WTC11 (cell line): ENCODE measurements around the gene TYRP1. TPM values are rescaled to one million over a fixed set of nuclear protein-coding genes. Genes with fewer than 3 reads are reported as not detected.

ENCODE experiments used
- ATAC-seq: fragments of 200-7000 bp; cut with Tn5 transposase; 2 replicates; pipeline ENCODE4 v1.10.0; 2021; ENCODE audit warnings: mild to moderate bottlenecking, moderate library complexity
- CTCF ChIA-PET: fragments of 300-600 bp; sonication (Branson Sonifier 250); formaldehyde crosslinking; loops from one replicate; lab custom pipeline; 2021; ENCODE audit warnings: antibody characterized with exemption; lab: Charles Lee
- POLR2A ChIA-PET: fragments of 350-600 bp; sonication (Branson Sonifier 250); formaldehyde crosslinking; loops from one replicate; lab custom pipeline; 2021; ENCODE audit warnings: antibody characterized with exemption; lab: Charles Lee
- DNase-seq: peaks from one replicate; pipeline ENCODE4 v3.0.0; 2021; ENCODE audit warnings: low spot score
- H3K27ac Mint-ChIP-seq: 2 replicates; pipeline ENCODE4 v1.8.0; 2021; ENCODE audit warnings: mixed read lengths
- H3K27me3 Mint-ChIP-seq: 2 replicates; pipeline ENCODE4 v1.8.0; 2021; ENCODE audit warnings: low read depth, mild to moderate bottlenecking, moderate library complexity, mixed read lengths
- H3K36me3 Mint-ChIP-seq: 2 replicates; pipeline ENCODE4 v1.8.0; 2021; ENCODE audit warnings: mixed read lengths
- H3K4me1 Mint-ChIP-seq: 2 replicates; pipeline ENCODE4 v1.8.0; 2022; ENCODE audit warnings: mixed read lengths
- H3K4me3 Mint-ChIP-seq: 2 replicates; pipeline ENCODE4 v1.8.0; 2021; ENCODE audit warnings: mild to moderate bottlenecking, moderate library complexity, mixed read lengths
- H3K9me3 Mint-ChIP-seq: 2 replicates; pipeline ENCODE4 v1.8.0; 2021; ENCODE audit warnings: mixed read lengths
- AR ChIP-seq: fragments of 250-450 bp; sonication (Bioruptor Pico); IDR thresholded peaks from 2 replicates; pipeline ENCODE4 v1.9.0; 2021; ENCODE audit warnings: mild to moderate bottlenecking
- CREB1 ChIP-seq: sonication (generic); formaldehyde crosslinking; IDR thresholded peaks from 2 replicates; pipeline ENCODE4 v1.8.0; 2023; ENCODE audit warnings: mild to moderate bottlenecking, missing genetic modification reagents
- FOXJ3 ChIP-seq: sonication (generic); formaldehyde crosslinking; IDR thresholded peaks from 2 replicates; pipeline ENCODE4 v1.9.0; 2021; ENCODE audit warnings: missing genetic modification reagents, mild to moderate bottlenecking, borderline replicate concordance
- MAX ChIP-seq: sonication (generic); formaldehyde crosslinking; IDR thresholded peaks from 2 replicates; pipeline ENCODE4 v1.8.0; 2022; ENCODE audit warnings: mild to moderate bottlenecking, missing genetic modification reagents
- TEAD1 ChIP-seq: sonication (generic); formaldehyde crosslinking; IDR thresholded peaks from 2 replicates; pipeline ENCODE4 v1.8.0; 2022; ENCODE audit warnings: mild to moderate bottlenecking, missing genetic modification reagents
- TEAD4 ChIP-seq: sonication (generic); formaldehyde crosslinking; IDR thresholded peaks from 2 replicates; pipeline ENCODE4 v1.8.0; 2022; ENCODE audit warnings: mild to moderate bottlenecking, missing genetic modification reagents
- ZBTB21 ChIP-seq: sonication (generic); formaldehyde crosslinking; IDR thresholded peaks from 2 replicates; pipeline ENCODE4 v1.8.1; 2023; ENCODE audit warnings: mild to moderate bottlenecking, missing genetic modification reagents, borderline replicate concordance
- ZNF121 ChIP-seq: sonication (generic); formaldehyde crosslinking; IDR thresholded peaks from 2 replicates; pipeline ENCODE4 v1.8.0; 2023; ENCODE audit warnings: missing genetic modification reagents
- ZNF281 ChIP-seq: sonication (generic); formaldehyde crosslinking; IDR thresholded peaks from 2 replicates; pipeline ENCODE4 v1.8.0; 2023; ENCODE audit warnings: mild to moderate bottlenecking, missing genetic modification reagents
- ZNF396 ChIP-seq: fragments of 250-450 bp; sonication (Bioruptor Pico); IDR thresholded peaks from 2 replicates; pipeline ENCODE4 v1.8.0; 2021; ENCODE audit warnings: mild to moderate bottlenecking, moderate library complexity, borderline replicate concordance
- ZNF512 ChIP-seq: sonication (generic); formaldehyde crosslinking; IDR thresholded peaks from 2 replicates; pipeline ENCODE4 v1.8.1; 2022; ENCODE audit warnings: missing genetic modification reagents, borderline replicate concordance
- total RNA-seq: library from RNA; stranded (reverse); gene quantifications from 3 replicates; pipeline ENCODE4 v1.2.3, GENCODE V29; 2021
- TF ChIP-seq, protein P1 (sequence below): fragments of 250-450 bp; sonication (Bioruptor Pico); IDR thresholded peaks from 2 replicates; pipeline ENCODE4 v1.8.0; 2021; ENCODE audit warnings: mild to moderate bottlenecking
- TF ChIP-seq, protein P2 (sequence below): sonication (generic); formaldehyde crosslinking; IDR thresholded peaks from 2 replicates; pipeline ENCODE4 v1.8.0; 2023; ENCODE audit warnings: missing genetic modification reagents, mild to moderate bottlenecking, borderline replicate concordance
- TF ChIP-seq, protein P3 (sequence below): sonication (generic); formaldehyde crosslinking; IDR thresholded peaks from 2 replicates; pipeline ENCODE4 v1.8.0; 2022; ENCODE audit warnings: mild to moderate bottlenecking, missing genetic modification reagents
- TF ChIP-seq, protein P4 (sequence below): sonication (generic); formaldehyde crosslinking; IDR thresholded peaks from 2 replicates; pipeline ENCODE4 v1.8.1; 2023; ENCODE audit warnings: mild to moderate bottlenecking, missing genetic modification reagents

TYRP1 gene
- total RNA-seq, 1 experiment from 2014 or later: 0.31 TPM

GRCh38 chr9:12717907-12718306 lies 24.7 kb downstream of the TYRP1 start:
- no peak for TF ChIP-seq ZNF396 (CRISPR knock-in tag)
- POLR2A ChIA-PET: no interaction called here
- Mint-ChIP-seq H3K4me1 (peaks cover 15% of the 10 kb centered on the region), H3K27ac (no peak overlapping the region), H3K36me3 (no peaks in the 10 kb centered on the region), H3K4me3 (no peak overlapping the region), H3K9me3 (no peaks in the 10 kb centered on the region), H3K27me3 (no peaks in the 10 kb centered on the region)
- ATAC-seq (no peak), DNase-seq (no peak)
- CTCF ChIA-PET: interaction anchor here (1.6 to 7.1 kb wide), 9 partner anchors 14 to 372 kb away, joined by 4 to 50 read pairs (median 8); partner anchors contain the start of gene LURAP1L

GRCh38 chr9:12718482-12719026 lies 25.4 kb downstream of the TYRP1 start:
- peak overlapping the region; percentile 69 for H3K27ac Mint-ChIP-seq
- TF ChIP-seq ZNF281: no peak
- TF ChIP-seq CREB1: no peak
- TF ChIP-seq TEAD1 (CRISPR knock-in tag): 0 out of 2 replicates have a peak, but pooled peaks have one; percentile 50
- no peak for TF ChIP-seq ZNF121 (CRISPR knock-in tag)
- no peak for TF ChIP-seq TEAD4 (CRISPR knock-in tag)
- TF ChIP-seq AR (CRISPR knock-in tag): no peak
- TF ChIP-seq, protein P1, sequence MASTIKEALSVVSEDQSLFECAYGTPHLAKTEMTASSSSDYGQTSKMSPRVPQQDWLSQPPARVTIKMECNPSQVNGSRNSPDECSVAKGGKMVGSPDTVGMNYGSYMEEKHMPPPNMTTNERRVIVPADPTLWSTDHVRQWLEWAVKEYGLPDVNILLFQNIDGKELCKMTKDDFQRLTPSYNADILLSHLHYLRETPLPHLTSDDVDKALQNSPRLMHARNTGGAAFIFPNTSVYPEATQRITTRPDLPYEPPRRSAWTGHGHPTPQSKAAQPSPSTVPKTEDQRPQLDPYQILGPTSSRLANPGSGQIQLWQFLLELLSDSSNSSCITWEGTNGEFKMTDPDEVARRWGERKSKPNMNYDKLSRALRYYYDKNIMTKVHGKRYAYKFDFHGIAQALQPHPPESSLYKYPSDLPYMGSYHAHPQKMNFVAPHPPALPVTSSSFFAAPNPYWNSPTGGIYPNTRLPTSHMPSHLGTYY (CRISPR knock-in tag): no peak
- no peak for TF ChIP-seq ZBTB21
- TF ChIP-seq, protein P2, sequence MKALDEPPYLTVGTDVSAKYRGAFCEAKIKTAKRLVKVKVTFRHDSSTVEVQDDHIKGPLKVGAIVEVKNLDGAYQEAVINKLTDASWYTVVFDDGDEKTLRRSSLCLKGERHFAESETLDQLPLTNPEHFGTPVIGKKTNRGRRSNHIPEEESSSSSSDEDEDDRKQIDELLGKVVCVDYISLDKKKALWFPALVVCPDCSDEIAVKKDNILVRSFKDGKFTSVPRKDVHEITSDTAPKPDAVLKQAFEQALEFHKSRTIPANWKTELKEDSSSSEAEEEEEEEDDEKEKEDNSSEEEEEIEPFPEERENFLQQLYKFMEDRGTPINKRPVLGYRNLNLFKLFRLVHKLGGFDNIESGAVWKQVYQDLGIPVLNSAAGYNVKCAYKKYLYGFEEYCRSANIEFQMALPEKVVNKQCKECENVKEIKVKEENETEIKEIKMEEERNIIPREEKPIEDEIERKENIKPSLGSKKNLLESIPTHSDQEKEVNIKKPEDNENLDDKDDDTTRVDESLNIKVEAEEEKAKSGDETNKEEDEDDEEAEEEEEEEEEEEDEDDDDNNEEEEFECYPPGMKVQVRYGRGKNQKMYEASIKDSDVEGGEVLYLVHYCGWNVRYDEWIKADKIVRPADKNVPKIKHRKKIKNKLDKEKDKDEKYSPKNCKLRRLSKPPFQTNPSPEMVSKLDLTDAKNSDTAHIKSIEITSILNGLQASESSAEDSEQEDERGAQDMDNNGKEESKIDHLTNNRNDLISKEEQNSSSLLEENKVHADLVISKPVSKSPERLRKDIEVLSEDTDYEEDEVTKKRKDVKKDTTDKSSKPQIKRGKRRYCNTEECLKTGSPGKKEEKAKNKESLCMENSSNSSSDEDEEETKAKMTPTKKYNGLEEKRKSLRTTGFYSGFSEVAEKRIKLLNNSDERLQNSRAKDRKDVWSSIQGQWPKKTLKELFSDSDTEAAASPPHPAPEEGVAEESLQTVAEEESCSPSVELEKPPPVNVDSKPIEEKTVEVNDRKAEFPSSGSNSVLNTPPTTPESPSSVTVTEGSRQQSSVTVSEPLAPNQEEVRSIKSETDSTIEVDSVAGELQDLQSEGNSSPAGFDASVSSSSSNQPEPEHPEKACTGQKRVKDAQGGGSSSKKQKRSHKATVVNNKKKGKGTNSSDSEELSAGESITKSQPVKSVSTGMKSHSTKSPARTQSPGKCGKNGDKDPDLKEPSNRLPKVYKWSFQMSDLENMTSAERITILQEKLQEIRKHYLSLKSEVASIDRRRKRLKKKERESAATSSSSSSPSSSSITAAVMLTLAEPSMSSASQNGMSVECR (CRISPR knock-in tag): no peak
- TF ChIP-seq MAX: 0 out of 2 replicates have a peak, but pooled peaks have one; percentile 21
- TF ChIP-seq FOXJ3 (CRISPR knock-in tag): no peak
- TF ChIP-seq, protein P3, sequence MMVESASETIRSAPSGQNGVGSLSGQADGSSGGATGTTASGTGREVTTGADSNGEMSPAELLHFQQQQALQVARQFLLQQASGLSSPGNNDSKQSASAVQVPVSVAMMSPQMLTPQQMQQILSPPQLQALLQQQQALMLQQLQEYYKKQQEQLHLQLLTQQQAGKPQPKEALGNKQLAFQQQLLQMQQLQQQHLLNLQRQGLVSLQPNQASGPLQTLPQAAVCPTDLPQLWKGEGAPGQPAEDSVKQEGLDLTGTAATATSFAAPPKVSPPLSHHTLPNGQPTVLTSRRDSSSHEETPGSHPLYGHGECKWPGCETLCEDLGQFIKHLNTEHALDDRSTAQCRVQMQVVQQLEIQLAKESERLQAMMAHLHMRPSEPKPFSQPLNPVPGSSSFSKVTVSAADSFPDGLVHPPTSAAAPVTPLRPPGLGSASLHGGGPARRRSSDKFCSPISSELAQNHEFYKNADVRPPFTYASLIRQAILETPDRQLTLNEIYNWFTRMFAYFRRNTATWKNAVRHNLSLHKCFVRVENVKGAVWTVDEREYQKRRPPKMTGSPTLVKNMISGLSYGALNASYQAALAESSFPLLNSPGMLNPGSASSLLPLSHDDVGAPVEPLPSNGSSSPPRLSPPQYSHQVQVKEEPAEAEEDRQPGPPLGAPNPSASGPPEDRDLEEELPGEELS: no peak
- TF ChIP-seq, protein P4, sequence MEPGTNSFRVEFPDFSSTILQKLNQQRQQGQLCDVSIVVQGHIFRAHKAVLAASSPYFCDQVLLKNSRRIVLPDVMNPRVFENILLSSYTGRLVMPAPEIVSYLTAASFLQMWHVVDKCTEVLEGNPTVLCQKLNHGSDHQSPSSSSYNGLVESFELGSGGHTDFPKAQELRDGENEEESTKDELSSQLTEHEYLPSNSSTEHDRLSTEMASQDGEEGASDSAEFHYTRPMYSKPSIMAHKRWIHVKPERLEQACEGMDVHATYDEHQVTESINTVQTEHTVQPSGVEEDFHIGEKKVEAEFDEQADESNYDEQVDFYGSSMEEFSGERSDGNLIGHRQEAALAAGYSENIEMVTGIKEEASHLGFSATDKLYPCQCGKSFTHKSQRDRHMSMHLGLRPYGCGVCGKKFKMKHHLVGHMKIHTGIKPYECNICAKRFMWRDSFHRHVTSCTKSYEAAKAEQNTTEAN: no peak
- no peak for TF ChIP-seq ZNF512
- CTCF ChIA-PET: interaction anchor here (0.7 to 7.1 kb wide), 24 partner anchors 8 to 892 kb away, joined by 3 to 50 read pairs (median 5); partner anchors contain the start of gene LURAP1L
- H3K4me1 Mint-ChIP-seq: peaks cover 15% of the 10 kb centered on the region
- no peaks in the 10 kb centered on the region for H3K36me3 Mint-ChIP-seq
- H3K4me3 Mint-ChIP-seq: peak overlapping the region; percentile 52
- ATAC-seq: peak; percentile 93
- H3K9me3 Mint-ChIP-seq: no peaks in the 10 kb centered on the region
- DNase-seq: peak; percentile 51
- no peaks in the 10 kb centered on the region for H3K27me3 Mint-ChIP-seq
- POLR2A ChIA-PET: no interaction called here
